ENCODE results near the gene BABAM2. TPM values are rescaled to one million over a fixed set of nuclear protein-coding genes. Genes with fewer than 3 reads are reported as not detected.

The BABAM2 gene
- polyA plus RNA-seq, 2 donors = 9.1 to 18.0 TPM

- WGBS, 2 donors = 91 to 92% methylated on average over 8 of the region's 8 CpGs
- no peak overlapping the region for H3K27ac ChIP-seq (ENCODE audit: low read depth in 2 of 2, low read length in 1 of 2)
- no peaks in the 10 kb centered on the region for H3K36me3 ChIP-seq (ENCODE audit: control insufficient read depth in 2 of 2, insufficient read depth in 2 of 2, low read length in 1 of 2)
- no peaks in the 10 kb centered on the region for H3K27me3 ChIP-seq (ENCODE audit: control insufficient read depth in 1 of 2, insufficient read depth in 2 of 2, low read length in 2 of 2)
- no peak overlapping the region for H3K4me3 ChIP-seq (ENCODE audit: low read depth in 1 of 2, low read length in 2 of 2)
- no peaks in the 10 kb centered on the region for H3K9me3 ChIP-seq (ENCODE audit: control insufficient read depth in 2 of 2, insufficient read depth in 1 of 2, low read depth in 1 of 2, low read length in 1 of 2)
- H3K4me1 ChIP-seq (ENCODE audit: control insufficient read depth in 2 of 2, insufficient read depth in 2 of 2, low read length in 1 of 2) = no peaks in the 10 kb centered on the region
Measured at GRCh38 chr2:28045676-28046351, 155.3 kb downstream of the BABAM2 start.

DNA sequence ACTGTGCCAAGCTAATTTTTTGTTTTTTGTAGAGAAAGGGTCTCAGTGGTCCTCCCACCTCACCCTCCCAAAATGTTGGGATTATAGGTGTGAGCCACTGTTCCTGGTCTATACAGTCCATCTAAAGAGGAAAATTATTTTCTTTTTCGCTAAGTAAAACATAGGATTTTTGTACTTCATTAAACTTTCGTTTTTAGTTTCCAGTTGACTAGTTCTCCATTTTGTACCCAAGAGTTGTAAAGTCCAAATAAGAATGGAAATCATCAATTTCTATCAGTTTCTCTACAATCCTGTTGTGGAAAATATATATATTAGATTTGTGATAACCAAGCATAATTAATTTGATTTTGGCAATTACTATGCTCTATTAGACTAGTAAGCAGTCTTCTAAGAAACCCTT, 156.4 kb downstream of the BABAM2 start:
- no peaks in the 10 kb centered on the region for H3K36me3 ChIP-seq (ENCODE audit: control insufficient read depth in 2 of 2, insufficient read depth in 2 of 2, low read length in 1 of 2)
- no peak overlapping the region for H3K27ac ChIP-seq (ENCODE audit: low read depth in 2 of 2, low read length in 1 of 2)
- no peaks in the 10 kb centered on the region for H3K27me3 ChIP-seq (ENCODE audit: control insufficient read depth in 1 of 2, insufficient read depth in 2 of 2, low read length in 2 of 2)
- WGBS, 2 donors = 91% methylated on average over 2 of the region's 2 CpGs
- no peaks in the 10 kb centered on the region for H3K9me3 ChIP-seq (ENCODE audit: control insufficient read depth in 2 of 2, insufficient read depth in 1 of 2, low read depth in 1 of 2, low read length in 1 of 2)
- no peak overlapping the region for H3K4me3 ChIP-seq (ENCODE audit: low read depth in 1 of 2, low read length in 2 of 2)
- H3K4me1 ChIP-seq (ENCODE audit: control insufficient read depth in 2 of 2, insufficient read depth in 2 of 2, low read length in 1 of 2) = no peaks in the 10 kb centered on the region

DNA sequence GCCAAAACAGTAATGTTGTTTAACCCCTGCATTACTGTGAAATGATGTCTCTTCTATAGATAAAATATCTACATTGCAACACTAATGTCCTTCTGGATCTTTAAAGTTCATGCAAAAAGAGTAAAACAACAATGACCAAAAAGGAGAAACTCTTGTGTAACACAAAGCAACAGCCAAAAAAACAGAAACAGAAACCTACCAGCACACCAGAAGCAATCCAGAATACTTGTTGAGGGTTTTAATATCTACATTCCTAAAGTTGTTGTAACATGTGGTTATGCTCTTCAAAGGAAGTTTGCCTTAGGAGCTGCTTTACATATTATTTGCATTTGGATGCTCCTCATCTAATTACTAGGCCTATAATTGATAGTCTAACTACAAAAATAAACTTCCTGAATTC, 157.2 kb downstream of the BABAM2 start:
- H3K27ac ChIP-seq (ENCODE audit: low read depth in 2 of 2, low read length in 1 of 2) = no peak overlapping the region
- H3K27me3 ChIP-seq (ENCODE audit: control insufficient read depth in 1 of 2, insufficient read depth in 2 of 2, low read length in 2 of 2) = no peaks in the 10 kb centered on the region

GRCh38 chr2:28048341-28048740, 157.8 kb downstream of the BABAM2 start:
- 83 to 87% methylated on average over 3 of the region's 3 CpGs for WGBS, 2 donors
- H3K4me1 ChIP-seq (ENCODE audit: control insufficient read depth in 2 of 2, insufficient read depth in 2 of 2, low read length in 1 of 2) = no peaks in the 10 kb centered on the region

More for the DNA sequence above, 157.2 kb downstream of the BABAM2 start:
- H3K4me1 ChIP-seq (ENCODE audit: control insufficient read depth in 2 of 2, insufficient read depth in 2 of 2, low read length in 1 of 2) = no peaks in the 10 kb centered on the region
- H3K4me3 ChIP-seq (ENCODE audit: low read depth in 1 of 2, low read length in 2 of 2) = no peak overlapping the region
- H3K36me3 ChIP-seq (ENCODE audit: control insufficient read depth in 2 of 2, insufficient read depth in 2 of 2, low read length in 1 of 2) = no peaks in the 10 kb centered on the region
- H3K9me3 ChIP-seq (ENCODE audit: control insufficient read depth in 2 of 2, insufficient read depth in 1 of 2, low read depth in 1 of 2, low read length in 1 of 2) = no peaks in the 10 kb centered on the region

DNA sequence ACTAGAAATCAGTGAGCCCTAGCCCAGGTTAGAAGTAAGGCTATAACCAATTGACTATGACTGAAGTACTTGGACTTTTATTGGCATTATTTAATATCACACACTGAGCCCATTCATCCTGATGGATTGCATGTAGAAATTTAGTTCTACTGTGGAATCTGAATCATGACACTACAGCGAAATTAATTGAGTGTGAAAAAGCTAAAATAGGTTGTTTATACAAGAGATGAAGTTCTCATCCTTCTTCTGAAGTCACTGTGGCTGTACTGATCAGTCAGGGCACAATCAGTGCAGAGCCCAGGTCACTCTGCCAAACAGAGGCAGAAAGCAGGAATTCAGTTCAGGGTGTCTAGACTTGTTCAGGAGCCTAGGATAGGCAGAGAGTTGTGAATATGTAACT, 158.9 kb downstream of the BABAM2 start:
- Histone ChIP-seq H3K4me1 (ENCODE audit: control insufficient read depth in 2 of 2, insufficient read depth in 2 of 2, low read length in 1 of 2) (no peaks in the 10 kb centered on the region), H3K9me3 (ENCODE audit: control insufficient read depth in 2 of 2, insufficient read depth in 1 of 2, low read depth in 1 of 2, low read length in 1 of 2) (no peaks in the 10 kb centered on the region), H3K27me3 (ENCODE audit: control insufficient read depth in 1 of 2, insufficient read depth in 2 of 2, low read length in 2 of 2) (no peaks in the 10 kb centered on the region), H3K27ac (ENCODE audit: low read depth in 2 of 2, low read length in 1 of 2) (no peak overlapping the region), H3K4me3 (ENCODE audit: low read depth in 1 of 2, low read length in 2 of 2) (no peak overlapping the region), H3K36me3 (ENCODE audit: control insufficient read depth in 2 of 2, insufficient read depth in 2 of 2, low read length in 1 of 2) (no peaks in the 10 kb centered on the region)
- 43 to 80% methylated on average over 1 of the region's 1 CpG for WGBS, 2 donors

More at GRCh38 chr2:28048341-28048740, 157.8 kb downstream of the BABAM2 start:
- H3K9me3 ChIP-seq (ENCODE audit: control insufficient read depth in 2 of 2, insufficient read depth in 1 of 2, low read depth in 1 of 2, low read length in 1 of 2) = no peaks in the 10 kb centered on the region
- H3K27me3 ChIP-seq (ENCODE audit: control insufficient read depth in 1 of 2, insufficient read depth in 2 of 2, low read length in 2 of 2) = no peaks in the 10 kb centered on the region
- H3K27ac ChIP-seq (ENCODE audit: low read depth in 2 of 2, low read length in 1 of 2) = no peak overlapping the region
- H3K36me3 ChIP-seq (ENCODE audit: control insufficient read depth in 2 of 2, insufficient read depth in 2 of 2, low read length in 1 of 2) = no peaks in the 10 kb centered on the region
- H3K4me3 ChIP-seq (ENCODE audit: low read depth in 1 of 2, low read length in 2 of 2) = no peak overlapping the region

DNA sequence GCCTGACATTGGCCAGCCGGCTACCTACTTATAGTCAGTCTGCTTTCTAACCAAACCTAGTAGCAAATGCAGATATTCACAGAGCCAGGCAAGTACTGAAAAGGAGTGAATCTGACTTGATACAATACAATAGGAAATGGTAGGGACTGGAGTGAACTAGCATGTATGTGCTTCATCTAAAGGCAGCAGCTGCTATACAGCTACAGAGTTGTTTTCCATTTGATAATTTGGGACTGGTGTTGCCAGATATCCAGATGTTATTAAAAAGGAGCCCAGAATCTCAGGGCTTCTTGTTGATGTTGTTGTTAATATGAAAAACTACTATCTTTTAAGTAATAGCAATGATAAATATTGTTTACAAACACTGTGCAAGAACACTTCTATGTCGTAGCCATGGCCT, 159.4 kb downstream of the BABAM2 start:
- H3K27ac ChIP-seq (ENCODE audit: low read depth in 2 of 2, low read length in 1 of 2) = no peak overlapping the region
- no peaks in the 10 kb centered on the region for H3K36me3 ChIP-seq (ENCODE audit: control insufficient read depth in 2 of 2, insufficient read depth in 2 of 2, low read length in 1 of 2)
- no peaks in the 10 kb centered on the region for H3K4me1 ChIP-seq (ENCODE audit: control insufficient read depth in 2 of 2, insufficient read depth in 2 of 2, low read length in 1 of 2)

GRCh38 chr2:28052691-28053090, 162.2 kb downstream of the BABAM2 start:
- no peak overlapping the region for H3K27ac ChIP-seq (ENCODE audit: low read depth in 2 of 2, low read length in 1 of 2)
- no peak overlapping the region for H3K4me3 ChIP-seq (ENCODE audit: low read depth in 1 of 2, low read length in 2 of 2)
- WGBS, 2 donors = 45 to 68% methylated on average over 1 of the region's 1 CpG
- H3K4me1 ChIP-seq (ENCODE audit: control insufficient read depth in 2 of 2, insufficient read depth in 2 of 2, low read length in 1 of 2) = no peaks in the 10 kb centered on the region
- H3K27me3 ChIP-seq (ENCODE audit: control insufficient read depth in 1 of 2, insufficient read depth in 2 of 2, low read length in 2 of 2) = no peaks in the 10 kb centered on the region
- H3K9me3 ChIP-seq (ENCODE audit: control insufficient read depth in 2 of 2, insufficient read depth in 1 of 2, low read depth in 1 of 2, low read length in 1 of 2) = no peaks in the 10 kb centered on the region
- peaks cover 0 to 2% of the 10 kb centered on the region in 2 donors for H3K36me3 ChIP-seq (ENCODE audit: control insufficient read depth in 2 of 2, insufficient read depth in 2 of 2, low read length in 1 of 2)

More for the DNA sequence above, 159.4 kb downstream of the BABAM2 start:
- H3K9me3 ChIP-seq (ENCODE audit: control insufficient read depth in 2 of 2, insufficient read depth in 1 of 2, low read depth in 1 of 2, low read length in 1 of 2) = no peaks in the 10 kb centered on the region
- H3K27me3 ChIP-seq (ENCODE audit: control insufficient read depth in 1 of 2, insufficient read depth in 2 of 2, low read length in 2 of 2) = no peaks in the 10 kb centered on the region
- H3K4me3 ChIP-seq (ENCODE audit: low read depth in 1 of 2, low read length in 2 of 2) = no peak overlapping the region
- WGBS, 2 donors = 90 to 96% methylated on average over 2 of the region's 2 CpGs

GRCh38 chr2:28053597-28053996, 163.1 kb downstream of the BABAM2 start:
- Histone ChIP-seq H3K9me3 (ENCODE audit: control insufficient read depth in 2 of 2, insufficient read depth in 1 of 2, low read depth in 1 of 2, low read length in 1 of 2) (no peaks in the 10 kb centered on the region), H3K4me1 (ENCODE audit: control insufficient read depth in 2 of 2, insufficient read depth in 2 of 2, low read length in 1 of 2) (no peaks in the 10 kb centered on the region), H3K4me3 (ENCODE audit: low read depth in 1 of 2, low read length in 2 of 2) (no peak overlapping the region), H3K27ac (ENCODE audit: low read depth in 2 of 2, low read length in 1 of 2) (no peak overlapping the region), H3K36me3 (ENCODE audit: control insufficient read depth in 2 of 2, insufficient read depth in 2 of 2, low read length in 1 of 2) (peaks cover 0 to 2% of the 10 kb centered on the region in 2 donors), H3K27me3 (ENCODE audit: control insufficient read depth in 1 of 2, insufficient read depth in 2 of 2, low read length in 2 of 2) (no peaks in the 10 kb centered on the region)
- WGBS, 2 donors = 80 to 86% methylated on average over 2 of the region's 2 CpGs

DNA sequence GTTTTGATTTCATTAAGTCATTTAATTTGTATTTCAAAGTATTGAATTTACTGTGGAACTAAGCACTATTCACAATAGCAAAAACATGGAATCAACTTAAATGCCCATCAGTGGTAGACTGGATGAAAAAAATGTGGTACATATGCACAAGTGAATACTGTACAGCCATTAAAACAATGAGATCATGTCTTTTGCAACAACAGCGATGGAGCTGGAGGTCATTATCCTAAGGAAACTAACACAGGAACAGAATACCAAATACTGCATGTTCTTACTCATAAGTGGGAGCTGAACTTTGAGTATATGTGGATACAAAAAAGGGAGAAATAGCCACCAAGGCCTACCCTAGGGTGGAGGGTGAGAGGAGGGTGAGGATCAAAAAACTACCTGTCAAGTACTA, 164.4 kb downstream of the BABAM2 start:
- H3K9me3 ChIP-seq (ENCODE audit: control insufficient read depth in 2 of 2, insufficient read depth in 1 of 2, low read depth in 1 of 2, low read length in 1 of 2) = no peaks in the 10 kb centered on the region
- H3K4me1 ChIP-seq (ENCODE audit: control insufficient read depth in 2 of 2, insufficient read depth in 2 of 2, low read length in 1 of 2) = no peaks in the 10 kb centered on the region
- WGBS, 2 donors = 93 to 95% methylated on average over 1 of the region's 1 CpG
- peaks cover 0 to 2% of the 10 kb centered on the region in 2 donors for H3K36me3 ChIP-seq (ENCODE audit: control insufficient read depth in 2 of 2, insufficient read depth in 2 of 2, low read length in 1 of 2)
- H3K4me3 ChIP-seq (ENCODE audit: low read depth in 1 of 2, low read length in 2 of 2) = no peak overlapping the region
- no peak overlapping the region for H3K27ac ChIP-seq (ENCODE audit: low read depth in 2 of 2, low read length in 1 of 2)
- H3K27me3 ChIP-seq (ENCODE audit: control insufficient read depth in 1 of 2, insufficient read depth in 2 of 2, low read length in 2 of 2) = no peaks in the 10 kb centered on the region

- H3K4me3 ChIP-seq (ENCODE audit: low read depth in 1 of 2, low read length in 2 of 2) = no peak overlapping the region
- peaks cover 0 to 2% of the 10 kb centered on the region in 2 donors for H3K36me3 ChIP-seq (ENCODE audit: control insufficient read depth in 2 of 2, insufficient read depth in 2 of 2, low read length in 1 of 2)
- no peak overlapping the region for H3K27ac ChIP-seq (ENCODE audit: low read depth in 2 of 2, low read length in 1 of 2)
- no peaks in the 10 kb centered on the region for H3K9me3 ChIP-seq (ENCODE audit: control insufficient read depth in 2 of 2, insufficient read depth in 1 of 2, low read depth in 1 of 2, low read length in 1 of 2)
- H3K27me3 ChIP-seq (ENCODE audit: control insufficient read depth in 1 of 2, insufficient read depth in 2 of 2, low read length in 2 of 2) = no peaks in the 10 kb centered on the region
- H3K4me1 ChIP-seq (ENCODE audit: control insufficient read depth in 2 of 2, insufficient read depth in 2 of 2, low read length in 1 of 2) = no peaks in the 10 kb centered on the region
Measured at GRCh38 chr2:28055325-28055970, 164.9 kb downstream of the BABAM2 start.
